ENCODE results near the gene PRICKLE4. TPM values are rescaled to one million over a fixed set of nuclear protein-coding genes. Genes with fewer than 3 reads are reported as not detected.

The PRICKLE4 gene
- total and polyA plus RNA-seq, 2 of the 13 experiments (the other 11 are each of a cell fraction or from before 2014, with no cell fraction given), result 0.92 to 1.2 TPM

- TF ChIP-seq POLR2A (IDR thresholded peaks at IDR 0.05; ENCODE audit: insufficient read depth in 1 of 2, low read depth in 2 of 2, low read length in 2 of 2), result no peak
- TF ChIP-seq KLF11 (CRISPR knock-in tag; IDR thresholded peaks at IDR 0.05), result peak; percentile 37; the same call in 1 of the 2 replicates
- TF ChIP-seq ZBTB14 (CRISPR knock-in tag; IDR thresholded peaks at IDR 0.05), result no peak
- TF ChIP-seq GZF1 (CRISPR knock-in tag; IDR thresholded peaks at IDR 0.05), result no peak
- TF ChIP-seq ZNF280B (CRISPR knock-in tag; IDR thresholded peaks at IDR 0.05; ENCODE audit: borderline replicate concordance), result 0 out of 2 replicates have a peak, but pooled peaks have one; percentile 42
- TF ChIP-seq ZFP41 (CRISPR knock-in tag; IDR thresholded peaks at IDR 0.05; ENCODE audit: borderline replicate concordance), result no peak
- no peak for TF ChIP-seq KLF15 (CRISPR knock-in tag; IDR thresholded peaks at IDR 0.05; ENCODE audit: borderline replicate concordance)
- no peak for TF ChIP-seq JUN (CRISPR knock-in tag; IDR thresholded peaks at IDR 0.05)
- TF ChIP-seq ZNF292 (CRISPR knock-in tag; IDR thresholded peaks at IDR 0.05; ENCODE audit: borderline replicate concordance, low read depth), result 0 out of 2 replicates have a peak, but pooled peaks have one; percentile 3
- TF ChIP-seq RERE (CRISPR knock-in tag; IDR thresholded peaks at IDR 0.05; ENCODE audit: low read depth), result no peak
- TF ChIP-seq HDAC6 (IDR thresholded peaks at IDR 0.05; ENCODE audit: low read depth, low read length), result no peak
- TF ChIP-seq ZNF616 (CRISPR knock-in tag; IDR thresholded peaks at IDR 0.05; ENCODE audit: low read depth), result no peak
- 0 out of 2 replicates have a peak, but pooled peaks have one; percentile 26 for TF ChIP-seq ZNF121 (CRISPR knock-in tag; IDR thresholded peaks at IDR 0.05)
- no peak for TF ChIP-seq MAFG (CRISPR knock-in tag; IDR thresholded peaks at IDR 0.05)
- peak; percentile 9 for TF ChIP-seq GABPB1 (CRISPR knock-in tag; IDR thresholded peaks at IDR 0.05)
- no peak for TF ChIP-seq ZNF790 (CRISPR knock-in tag; IDR thresholded peaks at IDR 0.05; ENCODE audit: borderline replicate concordance)
- no peak for TF ChIP-seq PHF5A (CRISPR knock-in tag; IDR thresholded peaks at IDR 0.05; ENCODE audit: low read depth, unreplicated experiment)
- 0 out of 2 replicates have a peak, but pooled peaks have one; percentile 4 for TF ChIP-seq ZNF704 (CRISPR knock-in tag; IDR thresholded peaks at IDR 0.05; ENCODE audit: borderline replicate concordance)
- no peak for TF ChIP-seq ELF4 (CRISPR knock-in tag; IDR thresholded peaks at IDR 0.05; ENCODE audit: borderline replicate concordance)
Observed at GRCh38 chr6:41741625-41742490, 38.7 kb upstream of the PRICKLE4 start (continued).

Measured in HepG2 (cell line).